Ishikawa (cell line): ENCODE data around the gene STX2.

ENCODE experiments used
- CEBPB ChIP-seq: IDR thresholded peaks from 2 replicates; pipeline ENCODE4 v1.6.1; 2012
- CREB1 ChIP-seq: IDR thresholded peaks from 2 replicates; pipeline ENCODE4 v1.6.1; 2012; ENCODE audit warnings: low read depth
- EGR1 ChIP-seq: IDR thresholded peaks from 2 replicates; pipeline ENCODE4 v1.6.1; 2012
- EP300 ChIP-seq: IDR thresholded peaks from 2 replicates; pipeline ENCODE4 v1.6.1; 2012; ENCODE audit warnings: borderline replicate concordance
- FOXM1 ChIP-seq: IDR thresholded peaks from 2 replicates; pipeline ENCODE4 v1.6.1; 2012; ENCODE audit warnings: low read depth, borderline replicate concordance
- MAX ChIP-seq: IDR thresholded peaks from 2 replicates; pipeline ENCODE4 v1.6.1; 2012
- NFIC ChIP-seq: IDR thresholded peaks from 2 replicates; pipeline ENCODE4 v1.6.1; 2012
- RAD21 ChIP-seq: IDR thresholded peaks from 2 replicates; pipeline ENCODE4 v1.6.1; 2012; ENCODE audit warnings: low read depth
- TAF1 ChIP-seq: IDR thresholded peaks from 2 replicates; pipeline ENCODE4 v1.6.1; 2012; ENCODE audit warnings: low read depth, mild to moderate bottlenecking
- TCF12 ChIP-seq: IDR thresholded peaks from 2 replicates; pipeline ENCODE4 v1.6.1; 2012; ENCODE audit warnings: low read depth
- TEAD4 ChIP-seq: IDR thresholded peaks from 2 replicates; pipeline ENCODE4 v1.6.1; 2012
- USF1 ChIP-seq: IDR thresholded peaks from 2 replicates; pipeline ENCODE4 v1.6.1; 2012
- YY1 ChIP-seq: IDR thresholded peaks from 2 replicates; pipeline ENCODE4 v1.6.1; 2012; ENCODE audit warnings: low read depth
- ZBTB7A ChIP-seq: IDR thresholded peaks from 2 replicates; pipeline ENCODE4 v1.6.1; 2012; ENCODE audit warnings: low read depth
- TF ChIP-seq, protein P1 (sequence below): IDR thresholded peaks from 2 replicates; pipeline ENCODE4 v1.6.1; 2012; ENCODE audit warnings: low read depth, mild to moderate bottlenecking

The STX2 gene

GRCh38 chr12:130872179-130873096 is 33.4 kb upstream of the STX2 start:
- peak; percentile 39; the same call in 1 of the 2 replicates for TF ChIP-seq USF1
- TF ChIP-seq MAX: peak; percentile 79; the same call in 1 of the 2 replicates
- TF ChIP-seq YY1: no peak
- TF ChIP-seq ZBTB7A: no peak

- no peak for TF ChIP-seq EP300
- TF ChIP-seq TCF12: 0 out of 2 replicates have a peak, but pooled peaks have one; percentile 9
- TF ChIP-seq MAX: peak; percentile 89
- peak; percentile 77 for TF ChIP-seq USF1
- no peak for TF ChIP-seq CREB1
- TF ChIP-seq EGR1: peak; percentile 73
- TF ChIP-seq CEBPB: no peak
- peak; percentile 86 for TF ChIP-seq YY1
- no peak for TF ChIP-seq NFIC
- peak; percentile 67 for TF ChIP-seq TAF1
Measured at GRCh38 chr12:130871286-130872178, 32.5 kb upstream of the STX2 start, which contains the start of gene RAN. TSS of gene RAN (plus strand) at chr12:130872066. CDS start at chr12:130872594, 528 bp downstream.

- no peak for TF ChIP-seq MAX
Measured at GRCh38 chr12:130870442-130871285, 31.6 kb upstream of the STX2 start.

- TF ChIP-seq USF1 (no peak), TCF12 (no peak), TEAD4 (no peak), TAF1 (no peak), YY1 (no peak), FOXM1 (no peak), CEBPB (no peak), EP300 (no peak), RAD21 (no peak), NFIC (no peak), MAX (no peak), CREB1 (no peak)
- TF ChIP-seq, protein P1, sequence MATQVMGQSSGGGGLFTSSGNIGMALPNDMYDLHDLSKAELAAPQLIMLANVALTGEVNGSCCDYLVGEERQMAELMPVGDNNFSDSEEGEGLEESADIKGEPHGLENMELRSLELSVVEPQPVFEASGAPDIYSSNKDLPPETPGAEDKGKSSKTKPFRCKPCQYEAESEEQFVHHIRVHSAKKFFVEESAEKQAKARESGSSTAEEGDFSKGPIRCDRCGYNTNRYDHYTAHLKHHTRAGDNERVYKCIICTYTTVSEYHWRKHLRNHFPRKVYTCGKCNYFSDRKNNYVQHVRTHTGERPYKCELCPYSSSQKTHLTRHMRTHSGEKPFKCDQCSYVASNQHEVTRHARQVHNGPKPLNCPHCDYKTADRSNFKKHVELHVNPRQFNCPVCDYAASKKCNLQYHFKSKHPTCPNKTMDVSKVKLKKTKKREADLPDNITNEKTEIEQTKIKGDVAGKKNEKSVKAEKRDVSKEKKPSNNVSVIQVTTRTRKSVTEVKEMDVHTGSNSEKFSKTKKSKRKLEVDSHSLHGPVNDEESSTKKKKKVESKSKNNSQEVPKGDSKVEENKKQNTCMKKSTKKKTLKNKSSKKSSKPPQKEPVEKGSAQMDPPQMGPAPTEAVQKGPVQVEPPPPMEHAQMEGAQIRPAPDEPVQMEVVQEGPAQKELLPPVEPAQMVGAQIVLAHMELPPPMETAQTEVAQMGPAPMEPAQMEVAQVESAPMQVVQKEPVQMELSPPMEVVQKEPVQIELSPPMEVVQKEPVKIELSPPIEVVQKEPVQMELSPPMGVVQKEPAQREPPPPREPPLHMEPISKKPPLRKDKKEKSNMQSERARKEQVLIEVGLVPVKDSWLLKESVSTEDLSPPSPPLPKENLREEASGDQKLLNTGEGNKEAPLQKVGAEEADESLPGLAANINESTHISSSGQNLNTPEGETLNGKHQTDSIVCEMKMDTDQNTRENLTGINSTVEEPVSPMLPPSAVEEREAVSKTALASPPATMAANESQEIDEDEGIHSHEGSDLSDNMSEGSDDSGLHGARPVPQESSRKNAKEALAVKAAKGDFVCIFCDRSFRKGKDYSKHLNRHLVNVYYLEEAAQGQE: no peak
Measured at GRCh38 chr12:130868412-130868811, 29.4 kb upstream of the STX2 start.

DNA sequence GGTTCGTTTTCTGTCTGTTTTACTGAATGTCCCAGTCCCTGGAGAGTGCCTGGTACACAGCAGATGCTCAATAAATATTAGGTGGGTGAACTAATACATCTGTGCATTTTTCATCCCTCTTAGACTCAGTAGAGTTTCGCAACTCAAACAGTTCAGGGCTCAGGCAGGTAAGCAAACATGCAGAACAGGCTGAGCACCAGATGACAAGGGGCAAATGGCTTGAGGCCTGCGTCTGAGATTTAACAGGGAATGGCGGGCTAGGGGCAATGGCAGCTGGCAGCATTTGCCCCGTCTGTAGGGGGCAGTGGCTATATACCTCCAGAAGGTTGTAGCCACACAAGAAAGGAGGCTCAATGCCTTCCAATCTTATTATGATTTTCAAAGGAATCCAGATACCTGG is 24.2 kb upstream of the STX2 start:
- no peak for TF ChIP-seq TAF1
- no peak for TF ChIP-seq RAD21
- no peak for TF ChIP-seq FOXM1
- no peak for TF ChIP-seq CEBPB
- TF ChIP-seq EGR1: no peak
- no peak for TF ChIP-seq CREB1
- TF ChIP-seq TCF12: no peak
- TF ChIP-seq ZBTB7A: no peak
- TF ChIP-seq USF1: no peak
- TF ChIP-seq EP300: no peak
